ENCODE results near the gene ARHGAP23. TPM values are rescaled to one million over a fixed set of nuclear protein-coding genes. Genes with fewer than 3 reads are reported as not detected.

Gene ARHGAP23
- total RNA-seq, 1 experiment from 2014 or later = 19.0 TPM

DNA sequence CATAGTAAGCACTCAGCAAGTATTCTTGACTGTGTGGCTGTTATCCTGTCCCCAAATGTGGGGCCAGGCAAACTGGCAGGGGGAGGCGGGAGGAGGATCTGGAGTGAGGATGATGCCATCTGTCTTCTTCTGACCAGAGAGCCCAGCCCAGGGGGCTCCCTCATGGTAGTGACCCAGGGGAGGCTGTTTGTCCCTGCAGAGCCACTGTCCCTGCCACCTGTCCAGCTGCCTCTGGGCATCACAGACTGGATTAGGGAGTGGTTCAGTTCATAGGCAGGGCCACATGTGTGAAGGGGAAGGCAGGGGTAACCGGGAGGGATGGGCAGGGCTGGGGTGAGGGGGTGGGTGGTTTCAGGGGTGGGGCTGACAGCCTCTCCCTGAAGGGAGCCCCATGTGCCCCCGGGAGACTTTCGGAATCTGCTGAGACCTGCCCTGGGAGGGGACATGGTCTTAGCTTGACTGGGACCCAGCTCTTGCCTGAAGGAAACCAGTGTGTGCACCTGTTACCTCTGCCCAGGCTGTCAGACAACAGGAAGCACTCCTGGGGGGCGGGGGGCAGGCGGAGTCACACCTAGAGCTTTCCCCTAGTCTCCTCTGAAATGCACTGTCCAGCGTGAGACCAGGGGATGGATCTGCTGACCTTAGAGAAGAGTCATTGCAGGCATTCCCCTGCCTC is 15.2 kb downstream of the ARHGAP23 start:
- no TSS peak for BruUV-seq (replicated peaks)
- POLR2A ChIA-PET (ENCODE audit: low non-redundant PET) = no interaction called here
- intact Hi-C loops (cut with micrococcal nuclease; ENCODE audit: unreplicated experiment) = no loop called here
- Histone ChIP-seq H3K36me3 (ENCODE audit: insufficient read depth, low read length, poor library complexity, severe bottlenecking) (no peaks in the 10 kb centered on the region), H3K4me3 (ENCODE audit: low read depth, low read length, poor library complexity, severe bottlenecking) (no peak overlapping the region), H3K9me3 (ENCODE audit: low read depth, low read length, poor library complexity, severe bottlenecking) (no peaks in the 10 kb centered on the region), H3K4me1 (ENCODE audit: insufficient read depth, low read length, poor library complexity, severe bottlenecking) (no peaks in the 10 kb centered on the region), H3K27me3 (replicated peaks; ENCODE audit: insufficient read depth, low read depth, low read length, poor library complexity) (no peaks in the 10 kb centered on the region), H3K27ac (ENCODE audit: low read depth, low read length, poor library complexity, severe bottlenecking) (no peak overlapping the region)
- no peak for TF ChIP-seq EZH2 (IDR thresholded peaks at IDR 0.05; ENCODE audit: borderline replicate concordance, low read depth, low read length, poor library complexity, severe bottlenecking)
- TF ChIP-seq, protein P1, sequence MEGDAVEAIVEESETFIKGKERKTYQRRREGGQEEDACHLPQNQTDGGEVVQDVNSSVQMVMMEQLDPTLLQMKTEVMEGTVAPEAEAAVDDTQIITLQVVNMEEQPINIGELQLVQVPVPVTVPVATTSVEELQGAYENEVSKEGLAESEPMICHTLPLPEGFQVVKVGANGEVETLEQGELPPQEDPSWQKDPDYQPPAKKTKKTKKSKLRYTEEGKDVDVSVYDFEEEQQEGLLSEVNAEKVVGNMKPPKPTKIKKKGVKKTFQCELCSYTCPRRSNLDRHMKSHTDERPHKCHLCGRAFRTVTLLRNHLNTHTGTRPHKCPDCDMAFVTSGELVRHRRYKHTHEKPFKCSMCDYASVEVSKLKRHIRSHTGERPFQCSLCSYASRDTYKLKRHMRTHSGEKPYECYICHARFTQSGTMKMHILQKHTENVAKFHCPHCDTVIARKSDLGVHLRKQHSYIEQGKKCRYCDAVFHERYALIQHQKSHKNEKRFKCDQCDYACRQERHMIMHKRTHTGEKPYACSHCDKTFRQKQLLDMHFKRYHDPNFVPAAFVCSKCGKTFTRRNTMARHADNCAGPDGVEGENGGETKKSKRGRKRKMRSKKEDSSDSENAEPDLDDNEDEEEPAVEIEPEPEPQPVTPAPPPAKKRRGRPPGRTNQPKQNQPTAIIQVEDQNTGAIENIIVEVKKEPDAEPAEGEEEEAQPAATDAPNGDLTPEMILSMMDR (conservative IDR thresholded peaks at IDR 0.05; ENCODE audit: low read depth, low read length) = no peak
- no peak for DNase-seq (ENCODE audit: low spot score)
- CTCF ChIA-PET = interaction anchor here (0.5 kb wide), 1 partner anchor 12 kb away, joined by 3 read pairs; no protein-coding TSS in a partner anchor

GRCh38 chr17:38444151-38444550 is 15.9 kb downstream of the ARHGAP23 start:
- no peak overlapping the region for H3K27ac ChIP-seq (ENCODE audit: low read depth, low read length, poor library complexity, severe bottlenecking)
- BruUV-seq (replicated peaks) = no TSS peak
- no peak overlapping the region for H3K4me3 ChIP-seq (ENCODE audit: low read depth, low read length, poor library complexity, severe bottlenecking)
- no peak for TF ChIP-seq EZH2 (IDR thresholded peaks at IDR 0.05; ENCODE audit: borderline replicate concordance, low read depth, low read length, poor library complexity, severe bottlenecking)
- TF ChIP-seq, protein P1 (conservative IDR thresholded peaks at IDR 0.05; ENCODE audit: low read depth, low read length) = peak; percentile 79
- H3K27me3 ChIP-seq (replicated peaks; ENCODE audit: insufficient read depth, low read depth, low read length, poor library complexity) = no peaks in the 10 kb centered on the region
- ChIA-PET CTCF (interaction anchor here (0.7 kb wide), 1 partner anchor 20 kb away, joined by 4 read pairs; no protein-coding TSS in a partner anchor), POLR2A (ENCODE audit: low non-redundant PET) (no interaction called here)
- intact Hi-C loops (cut with micrococcal nuclease; ENCODE audit: unreplicated experiment) = no loop called here
- no peaks in the 10 kb centered on the region for H3K9me3 ChIP-seq (ENCODE audit: low read depth, low read length, poor library complexity, severe bottlenecking)
- peak; percentile 67 for DNase-seq (ENCODE audit: low spot score)
- no peaks in the 10 kb centered on the region for H3K4me1 ChIP-seq (ENCODE audit: insufficient read depth, low read length, poor library complexity, severe bottlenecking)
- H3K36me3 ChIP-seq (ENCODE audit: insufficient read depth, low read length, poor library complexity, severe bottlenecking) = no peaks in the 10 kb centered on the region

GRCh38 chr17:38447502-38448085 is 19.3 kb downstream of the ARHGAP23 start:
- POLR2A ChIA-PET (ENCODE audit: low non-redundant PET) = no interaction called here
- no peak for TF ChIP-seq EZH2 (IDR thresholded peaks at IDR 0.05; ENCODE audit: borderline replicate concordance, low read depth, low read length, poor library complexity, severe bottlenecking)
- TF ChIP-seq, protein P1 (conservative IDR thresholded peaks at IDR 0.05; ENCODE audit: low read depth, low read length) = no peak

More at GRCh38 chr17:38447502-38448085, 19.3 kb downstream of the ARHGAP23 start:
- H3K4me3 ChIP-seq (ENCODE audit: low read depth, low read length, poor library complexity, severe bottlenecking) = no peak overlapping the region
- CTCF ChIA-PET = interaction anchor here (0.7 kb wide), 1 partner anchor 83 kb away, joined by 4 read pairs; no protein-coding TSS in a partner anchor
- intact Hi-C loops (cut with micrococcal nuclease; ENCODE audit: unreplicated experiment) = loop anchor here (5.0 kb wide), 1 partner anchor 35 kb away; no protein-coding TSS in a partner anchor
- no TSS peak for BruUV-seq (replicated peaks)
- no peaks in the 10 kb centered on the region for H3K27me3 ChIP-seq (replicated peaks; ENCODE audit: insufficient read depth, low read depth, low read length, poor library complexity)
- no peak for DNase-seq (ENCODE audit: low spot score)
- no peaks in the 10 kb centered on the region for H3K9me3 ChIP-seq (ENCODE audit: low read depth, low read length, poor library complexity, severe bottlenecking)
- H3K36me3 ChIP-seq (ENCODE audit: insufficient read depth, low read length, poor library complexity, severe bottlenecking) = no peaks in the 10 kb centered on the region
- H3K27ac ChIP-seq (ENCODE audit: low read depth, low read length, poor library complexity, severe bottlenecking) = no peak overlapping the region
- H3K4me1 ChIP-seq (ENCODE audit: insufficient read depth, low read length, poor library complexity, severe bottlenecking) = peaks cover 22% of the 10 kb centered on the region

Measured in A673 (cell line).